ENCODE data around the gene SLITRK5.

- TF ChIP-seq EZH2 (IDR thresholded peaks at IDR 0.05; ENCODE audit: borderline replicate concordance, low read depth, low read length, poor library complexity, severe bottlenecking) (no peak), CTCF (conservative IDR thresholded peaks at IDR 0.05; ENCODE audit: low read depth, low read length) (no peak)
Measured at GRCh38 chr13:87666831-87667230, 4.3 kb upstream of the SLITRK5 start.

Data from A673 (cell line).